ENCODE results near the gene PHLDA3.

- TF ChIP-seq, protein P1, sequence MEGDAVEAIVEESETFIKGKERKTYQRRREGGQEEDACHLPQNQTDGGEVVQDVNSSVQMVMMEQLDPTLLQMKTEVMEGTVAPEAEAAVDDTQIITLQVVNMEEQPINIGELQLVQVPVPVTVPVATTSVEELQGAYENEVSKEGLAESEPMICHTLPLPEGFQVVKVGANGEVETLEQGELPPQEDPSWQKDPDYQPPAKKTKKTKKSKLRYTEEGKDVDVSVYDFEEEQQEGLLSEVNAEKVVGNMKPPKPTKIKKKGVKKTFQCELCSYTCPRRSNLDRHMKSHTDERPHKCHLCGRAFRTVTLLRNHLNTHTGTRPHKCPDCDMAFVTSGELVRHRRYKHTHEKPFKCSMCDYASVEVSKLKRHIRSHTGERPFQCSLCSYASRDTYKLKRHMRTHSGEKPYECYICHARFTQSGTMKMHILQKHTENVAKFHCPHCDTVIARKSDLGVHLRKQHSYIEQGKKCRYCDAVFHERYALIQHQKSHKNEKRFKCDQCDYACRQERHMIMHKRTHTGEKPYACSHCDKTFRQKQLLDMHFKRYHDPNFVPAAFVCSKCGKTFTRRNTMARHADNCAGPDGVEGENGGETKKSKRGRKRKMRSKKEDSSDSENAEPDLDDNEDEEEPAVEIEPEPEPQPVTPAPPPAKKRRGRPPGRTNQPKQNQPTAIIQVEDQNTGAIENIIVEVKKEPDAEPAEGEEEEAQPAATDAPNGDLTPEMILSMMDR (IDR thresholded peaks at IDR 0.05) = no peak
- no peak for TF ChIP-seq POLR2A (IDR thresholded peaks at IDR 0.05; ENCODE audit: low read length)
- TF ChIP-seq EP300 (IDR thresholded peaks at IDR 0.05) = no peak
- no peak for TF ChIP-seq GATA3 (IDR thresholded peaks at IDR 0.05; ENCODE audit: borderline replicate concordance)
- no peak for TF ChIP-seq KDM1A (IDR thresholded peaks at IDR 0.05; ENCODE audit: low read depth)
- TF ChIP-seq CEBPB (IDR thresholded peaks at IDR 0.05) = no peak
- TF ChIP-seq, protein P2, sequence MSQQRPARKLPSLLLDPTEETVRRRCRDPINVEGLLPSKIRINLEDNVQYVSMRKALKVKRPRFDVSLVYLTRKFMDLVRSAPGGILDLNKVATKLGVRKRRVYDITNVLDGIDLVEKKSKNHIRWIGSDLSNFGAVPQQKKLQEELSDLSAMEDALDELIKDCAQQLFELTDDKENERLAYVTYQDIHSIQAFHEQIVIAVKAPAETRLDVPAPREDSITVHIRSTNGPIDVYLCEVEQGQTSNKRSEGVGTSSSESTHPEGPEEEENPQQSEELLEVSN (IDR thresholded peaks at IDR 0.05; ENCODE audit: borderline replicate concordance, low read depth) = no peak
- no peak for TF ChIP-seq RNF2 (IDR thresholded peaks at IDR 0.05; ENCODE audit: borderline replicate concordance, low read depth)
- TF ChIP-seq BHLHE40 (IDR thresholded peaks at IDR 0.05; ENCODE audit: low read depth, low read length) = no peak
- TF ChIP-seq, protein P3, sequence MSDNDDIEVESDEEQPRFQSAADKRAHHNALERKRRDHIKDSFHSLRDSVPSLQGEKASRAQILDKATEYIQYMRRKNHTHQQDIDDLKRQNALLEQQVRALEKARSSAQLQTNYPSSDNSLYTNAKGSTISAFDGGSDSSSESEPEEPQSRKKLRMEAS (IDR thresholded peaks at IDR 0.05) = no peak
- no peak for TF ChIP-seq CHD2 (IDR thresholded peaks at IDR 0.05; ENCODE audit: low read length, partially characterized antibody)
- no peak for TF ChIP-seq TP53 (CRISPR knock-in tag; IDR thresholded peaks at IDR 0.05)
Measured at GRCh38 chr1:201518071-201518470, 49.1 kb upstream of the PHLDA3 start.

All from A549 (cell line).